Measurements from ENCODE around the gene CCR1. TPM values are rescaled to one million over a fixed set of nuclear protein-coding genes. Genes with fewer than 3 reads are reported as not detected.

The CCR1 gene
- 0.57 and 1.3 TPM in 2 replicates for total RNA-seq

GRCh38 chr3:46208167-46208704 is at the start of gene CCR1:
Gene CCR1 (minus strand): TSS chr3:46208313. CDS start chr3:46204313, 4,000 bp downstream.

GRCh38 chr3:46242120-46242519 is 34.0 kb upstream of the CCR1 start, which contains the start of gene CCR3:
Gene CCR3 (plus strand): TSS chr3:46242460. CDS start chr3:46265159, 22,699 bp downstream.

Other genes with a start within 250 kb of the CCR1 start
- gene FYCO1, start 212.5 kb downstream of the CCR1 start, total RNA-seq = 47.5 and 57.2 TPM in 2 replicates
- under 0.01 TPM in 2 replicates for gene XCR1, start 180.8 kb downstream of the CCR1 start, total RNA-seq
- gene CCR3, start 34.1 kb upstream of the CCR1 start, total RNA-seq = 0.09 TPM in 1 of 2 replicates, not detected in the other
- not detected in 2 replicates for gene CCR2, start 145.8 kb upstream of the CCR1 start, total RNA-seq
- not detected in 2 replicates for gene CCR5, start 162.6 kb upstream of the CCR1 start, total RNA-seq
- gene CCRL2, start 198.9 kb upstream of the CCR1 start, total RNA-seq = under 0.01 and 0.09 TPM in 2 replicates

Measured in smooth muscle cell of bladder (primary cell).